AG20443 (cell line): ENCODE data around the gene HHEX.
"Not testable (repeated sequence)": the region's sequence is repeated elsewhere in the genome, so short reads cannot be mapped to it uniquely, and the experiment has no call there.

Experiments
- DNase-seq: peaks from one replicate; pipeline ENCODE4 v3.0.0; 2012; ENCODE audit warnings: low spot score, mixed read lengths

Gene HHEX

DNA sequence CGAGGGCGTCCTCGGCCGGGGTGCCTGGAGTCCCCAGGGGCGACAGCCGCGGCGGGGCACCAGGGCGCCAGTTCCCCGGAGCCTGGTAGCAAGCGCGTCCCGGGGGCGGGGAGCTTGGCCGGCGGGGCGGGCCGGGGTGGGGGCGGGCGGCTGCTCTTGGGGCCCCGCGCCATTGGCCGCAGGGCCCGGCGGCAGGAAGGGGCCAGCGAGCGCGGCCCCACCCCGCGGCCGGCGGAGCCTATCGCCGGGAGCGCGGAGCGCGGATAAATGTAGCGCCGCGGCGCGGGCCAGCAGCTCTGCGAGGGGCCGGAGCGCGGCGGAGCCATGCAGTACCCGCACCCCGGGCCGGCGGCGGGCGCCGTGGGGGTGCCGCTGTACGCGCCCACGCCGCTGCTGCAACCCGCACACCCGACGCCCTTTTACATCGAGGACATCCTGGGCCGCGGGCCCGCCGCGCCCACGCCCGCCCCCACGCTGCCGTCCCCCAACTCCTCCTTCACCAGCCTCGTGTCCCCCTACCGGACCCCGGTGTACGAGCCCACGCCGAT, at the start of gene HHEX:
HHEX (plus strand) TSS at position 293 of the 548 bp plus-strand sequence; CDS start at position 325, 32 bp downstream.
- peak; percentile 80 for DNase-seq

DNA sequence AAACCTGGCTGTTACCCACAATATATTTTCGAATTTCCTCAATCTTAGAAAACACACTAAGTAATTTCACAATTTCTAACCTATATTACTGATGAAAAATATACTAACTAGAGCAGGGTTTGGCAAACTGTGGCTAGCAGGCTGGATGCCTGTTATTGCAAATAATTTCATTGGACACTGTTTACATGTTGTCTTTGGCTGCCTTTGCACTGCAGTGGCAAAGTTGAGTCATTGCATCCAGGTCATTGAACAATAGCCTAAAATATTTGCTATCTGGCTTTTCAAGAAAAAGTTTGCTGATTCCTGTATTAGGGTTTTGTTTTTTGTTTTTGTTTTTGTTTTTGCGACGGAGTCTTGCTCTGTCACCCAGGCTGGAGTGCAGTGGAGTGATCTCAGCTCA, 49.6 kb upstream of the HHEX start:
- DNase-seq = peak; percentile 65

DNA sequence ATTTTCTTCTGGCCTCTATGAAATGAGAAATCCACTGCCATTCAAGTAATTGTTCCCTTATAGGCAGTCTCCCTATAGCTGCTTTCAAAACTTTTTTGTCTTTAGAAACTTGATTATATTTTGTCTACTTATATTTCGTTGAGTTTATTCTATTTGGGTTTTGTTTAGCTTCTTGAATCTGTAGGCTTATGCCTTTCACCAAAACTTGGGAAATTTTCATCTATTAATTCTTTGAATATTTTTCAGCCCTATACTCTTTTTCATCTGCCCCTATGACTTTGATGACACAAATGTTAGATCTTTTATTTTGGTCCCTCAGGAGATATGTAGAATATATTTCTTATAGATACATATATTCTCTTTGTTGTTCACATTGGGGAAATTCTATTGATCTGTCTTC, 48.3 kb upstream of the HHEX start:
- no peak for DNase-seq

DNA sequence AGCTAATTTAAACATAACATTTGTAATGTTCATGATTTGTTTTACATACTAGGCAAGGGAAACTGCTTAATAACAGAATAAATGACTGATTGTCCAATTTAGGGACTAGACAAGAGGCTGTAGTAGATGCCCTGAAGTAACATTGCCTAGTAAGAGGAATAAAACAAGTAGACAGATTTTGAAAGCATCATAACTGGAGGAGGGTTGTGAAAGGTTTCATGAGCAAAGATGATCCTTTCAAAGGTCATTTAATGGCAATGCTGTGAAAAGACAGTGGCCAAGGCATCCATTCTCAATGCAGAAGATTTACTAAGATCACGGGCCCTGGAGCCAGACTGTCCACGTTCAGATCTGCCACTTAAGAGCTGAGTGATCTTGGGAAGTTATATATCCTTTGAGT, 44.8 kb upstream of the HHEX start:
- no peak for DNase-seq

DNA sequence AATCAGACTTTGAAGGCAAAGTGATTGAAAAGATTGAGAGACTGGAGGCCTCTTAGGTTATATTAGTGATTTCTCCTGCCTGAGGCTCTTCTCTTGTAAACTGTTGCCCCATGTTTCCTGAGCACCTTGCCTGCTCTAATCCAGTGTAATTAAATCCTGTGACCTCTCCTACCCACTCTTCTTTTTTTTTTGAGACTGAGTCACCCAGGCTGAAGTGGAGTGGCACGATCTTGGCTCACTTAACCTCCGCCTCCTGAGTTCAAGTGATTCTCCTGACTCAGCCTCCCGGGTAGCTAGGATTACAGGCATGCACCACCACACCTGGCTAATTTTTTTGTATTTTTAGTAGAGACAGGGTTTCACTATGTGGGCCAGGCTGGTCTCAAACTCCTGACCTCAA, 38.9 kb upstream of the HHEX start:
- not testable (repeated sequence) for DNase-seq

DNA sequence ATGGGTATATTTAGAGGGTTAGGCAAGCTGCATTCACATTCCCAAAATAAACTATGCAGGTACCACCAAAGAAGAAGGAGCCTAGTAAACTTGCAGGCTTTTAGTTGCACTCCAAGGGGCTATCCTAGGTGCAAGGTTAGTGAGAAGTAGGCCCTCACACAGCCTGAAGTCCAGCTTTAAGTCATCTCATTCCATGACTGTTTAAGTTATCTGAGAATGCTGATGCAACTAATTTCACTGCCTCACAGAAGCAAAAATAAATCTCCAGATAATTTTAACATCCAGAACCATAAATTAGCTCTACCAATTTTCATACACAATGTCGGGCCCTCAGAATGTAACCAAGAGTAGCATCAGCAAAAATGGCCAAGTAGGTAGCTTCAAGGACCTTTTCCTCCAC, 34.3 kb upstream of the HHEX start:
- DNase-seq = no peak

DNA sequence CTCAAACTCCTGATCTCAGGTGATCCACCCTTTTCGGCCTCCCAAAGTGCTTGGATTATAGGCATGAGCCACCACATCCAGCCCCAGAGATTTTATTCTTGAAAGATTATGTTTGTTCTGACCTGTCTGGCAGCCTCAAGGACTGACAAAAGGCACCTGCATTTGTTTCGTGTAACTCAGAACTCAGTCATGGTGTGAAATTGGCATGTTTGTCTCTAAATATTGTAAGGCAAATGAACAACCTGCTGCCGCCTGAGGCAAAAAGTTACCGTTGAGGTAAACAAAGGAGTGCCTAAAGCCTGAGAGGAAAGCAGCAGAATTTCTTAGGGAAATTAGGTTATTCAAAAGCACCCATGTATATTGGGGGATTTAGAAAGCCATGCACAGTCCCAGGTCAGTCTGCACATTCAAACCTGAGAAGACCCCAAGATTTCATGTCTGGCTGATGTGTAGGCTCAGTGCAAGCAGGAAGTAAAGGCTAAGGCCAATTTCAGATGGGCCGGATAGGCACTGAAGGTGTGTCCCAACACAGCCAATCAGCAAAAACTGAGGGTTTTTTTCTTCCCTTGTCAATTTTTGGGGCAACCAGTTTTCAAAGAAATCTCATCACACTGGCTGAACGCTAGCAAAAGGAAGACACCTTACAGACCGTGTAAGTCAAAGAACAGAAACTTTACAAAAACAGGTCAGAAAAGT, 33.3 kb upstream of the HHEX start:
- no peak for DNase-seq

DNA sequence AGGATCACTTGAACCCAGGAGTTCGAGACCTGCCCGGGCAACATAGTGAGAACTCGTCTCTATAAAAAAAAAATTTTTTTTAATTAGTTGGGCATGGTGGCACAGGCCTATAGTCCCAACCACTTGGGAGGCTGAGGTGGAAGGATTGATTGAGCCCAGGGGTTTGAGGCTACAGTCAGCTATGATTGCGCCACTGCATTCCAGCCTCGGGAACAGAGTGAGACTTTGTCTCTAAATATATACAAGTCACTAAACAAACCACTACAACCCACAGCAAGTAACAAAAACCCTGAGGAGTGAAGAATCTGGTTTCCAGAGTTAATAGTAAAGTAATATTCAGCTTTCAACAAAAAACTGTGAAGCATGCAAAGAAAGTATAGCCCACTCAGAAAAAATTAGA, 32.7 kb upstream of the HHEX start:
- no peak for DNase-seq

DNA sequence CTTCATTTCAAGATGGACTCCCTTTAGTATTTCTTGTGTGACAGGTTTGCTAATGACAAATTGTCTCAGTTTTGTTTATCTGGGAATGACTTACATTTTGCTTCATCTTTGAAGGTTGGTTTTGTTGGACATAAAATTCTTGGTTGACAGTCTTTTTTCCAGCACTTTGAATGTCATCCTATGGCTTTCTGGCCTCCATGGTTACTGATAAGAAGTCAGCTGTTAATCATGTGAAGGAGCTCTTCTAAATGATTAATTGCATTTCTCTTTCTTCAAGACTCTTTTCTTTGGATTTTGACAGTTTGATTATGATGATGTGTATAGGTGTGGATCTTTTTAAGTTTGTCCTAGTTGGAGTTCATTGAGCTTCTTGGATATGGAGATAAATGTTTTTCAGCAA, 26.9 kb upstream of the HHEX start:
- DNase-seq = no peak

DNA sequence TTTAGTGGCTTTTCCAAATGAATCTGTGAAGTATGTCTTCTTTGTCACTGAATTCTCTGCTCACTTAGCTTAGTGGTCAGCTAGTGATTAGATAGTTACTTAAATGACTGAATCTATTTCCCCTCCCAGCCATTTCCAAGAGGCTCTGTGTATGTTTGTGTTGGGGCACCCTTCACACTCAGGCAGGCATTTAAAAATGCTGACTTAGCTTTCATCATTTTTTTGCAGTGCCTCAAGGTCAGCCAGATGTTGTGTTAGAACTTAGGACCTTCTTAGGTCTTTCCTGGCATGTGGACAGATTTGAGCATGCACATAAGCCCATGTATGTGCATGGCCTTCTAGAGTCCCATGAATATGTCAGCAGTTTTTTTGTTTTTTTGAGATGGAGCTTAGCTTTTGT, 25.4 kb upstream of the HHEX start:
- DNase-seq = no peak

DNA sequence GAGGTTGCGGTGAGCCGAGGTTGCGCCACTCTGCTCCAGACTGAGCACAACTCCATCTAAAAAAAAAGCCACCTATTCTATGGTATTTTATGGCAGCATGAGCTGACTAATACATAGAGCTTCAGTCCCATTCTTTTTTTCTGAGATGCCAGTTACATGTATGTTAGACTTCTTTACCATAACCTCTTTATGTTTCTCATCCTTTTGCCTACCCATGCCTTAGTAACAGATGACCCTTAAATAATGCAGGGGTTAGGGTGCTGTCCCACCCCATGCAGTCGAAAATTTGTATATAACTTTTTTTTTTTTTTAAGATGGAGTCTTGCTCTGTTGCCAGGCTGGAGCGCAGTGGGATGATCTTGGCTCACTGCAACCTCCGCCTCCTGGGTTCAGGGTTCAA, 22.7 kb upstream of the HHEX start:
- no peak for DNase-seq

DNA sequence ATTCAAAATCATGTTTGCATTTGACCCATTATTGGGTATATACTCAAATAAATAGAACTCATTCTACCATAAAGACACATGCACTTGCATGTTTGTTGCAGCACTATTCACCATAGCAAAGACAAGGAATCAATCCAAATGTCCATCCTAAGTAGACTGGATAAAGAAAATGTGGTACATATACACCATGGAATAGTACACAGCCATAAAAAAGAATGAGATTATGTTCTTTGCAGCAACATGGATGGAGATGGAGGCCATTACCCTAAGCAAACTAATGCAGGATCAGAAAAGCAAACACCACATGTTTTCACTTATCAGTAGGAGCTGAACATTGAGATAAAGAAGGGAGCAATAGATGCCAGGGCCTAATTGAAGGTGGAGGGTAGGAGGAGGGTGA, 12.0 kb upstream of the HHEX start:
- DNase-seq = no peak

DNA sequence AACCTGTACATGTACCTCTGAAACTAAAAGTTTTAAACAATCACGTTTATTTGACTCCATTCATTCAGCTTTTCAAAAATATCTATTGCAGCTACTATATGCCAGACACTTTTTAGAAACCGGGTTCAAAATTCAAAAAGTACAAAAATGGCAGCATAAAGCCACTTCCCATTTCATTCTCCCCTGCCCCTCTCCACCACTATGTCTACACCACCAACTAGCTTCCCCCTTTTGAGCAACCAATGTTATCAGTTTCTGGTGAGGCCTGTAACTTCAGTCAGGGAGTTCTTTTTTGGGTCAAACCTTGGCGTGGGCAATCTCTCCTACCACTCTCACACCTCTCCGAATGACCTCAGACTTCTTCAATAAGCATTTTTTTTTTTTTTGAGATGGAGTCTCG, 11.5 kb upstream of the HHEX start:
- no peak for DNase-seq

DNA sequence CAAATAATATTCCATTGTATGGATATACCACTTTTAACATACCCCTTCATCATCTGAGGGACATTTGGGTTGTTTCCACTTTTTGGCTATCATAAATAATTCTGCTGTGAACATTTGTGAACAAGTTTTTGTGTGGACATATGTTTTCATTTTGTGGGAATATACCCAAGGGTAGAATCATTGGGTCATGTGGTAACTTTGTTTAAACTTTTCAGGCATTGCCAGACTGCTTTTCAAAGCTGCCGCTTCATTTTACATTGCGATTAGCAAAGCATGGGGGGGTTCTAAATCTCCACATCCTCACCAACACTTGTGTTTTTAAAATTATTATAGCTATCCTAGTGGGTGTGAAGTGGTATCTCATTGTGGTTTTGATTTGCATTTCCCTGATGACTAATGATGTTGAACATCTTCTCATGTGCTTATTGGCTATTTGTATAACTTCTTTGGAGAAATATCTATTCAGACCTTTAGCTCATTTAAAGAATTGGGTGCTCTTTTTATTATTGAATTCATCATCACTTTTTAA, 8.4 kb upstream of the HHEX start:
- DNase-seq = no peak

DNA sequence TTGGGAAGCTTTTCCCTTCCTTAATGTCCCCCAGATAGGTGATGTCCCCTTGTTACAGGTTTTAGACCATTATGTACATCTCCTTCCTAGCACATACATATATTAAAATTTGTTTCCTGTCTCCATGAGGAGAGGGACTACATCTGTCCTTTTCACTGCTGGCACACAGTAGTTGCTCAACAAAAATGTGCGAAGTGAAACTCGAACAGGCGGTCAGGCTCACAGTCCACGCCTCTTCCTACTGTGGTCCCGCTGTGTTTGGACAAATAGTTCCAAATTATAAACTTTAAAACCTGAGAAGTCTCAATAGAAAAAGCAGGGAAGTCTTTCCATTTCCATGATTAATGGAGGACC, 1.2 kb upstream of the HHEX start:
- DNase-seq = no peak

DNA sequence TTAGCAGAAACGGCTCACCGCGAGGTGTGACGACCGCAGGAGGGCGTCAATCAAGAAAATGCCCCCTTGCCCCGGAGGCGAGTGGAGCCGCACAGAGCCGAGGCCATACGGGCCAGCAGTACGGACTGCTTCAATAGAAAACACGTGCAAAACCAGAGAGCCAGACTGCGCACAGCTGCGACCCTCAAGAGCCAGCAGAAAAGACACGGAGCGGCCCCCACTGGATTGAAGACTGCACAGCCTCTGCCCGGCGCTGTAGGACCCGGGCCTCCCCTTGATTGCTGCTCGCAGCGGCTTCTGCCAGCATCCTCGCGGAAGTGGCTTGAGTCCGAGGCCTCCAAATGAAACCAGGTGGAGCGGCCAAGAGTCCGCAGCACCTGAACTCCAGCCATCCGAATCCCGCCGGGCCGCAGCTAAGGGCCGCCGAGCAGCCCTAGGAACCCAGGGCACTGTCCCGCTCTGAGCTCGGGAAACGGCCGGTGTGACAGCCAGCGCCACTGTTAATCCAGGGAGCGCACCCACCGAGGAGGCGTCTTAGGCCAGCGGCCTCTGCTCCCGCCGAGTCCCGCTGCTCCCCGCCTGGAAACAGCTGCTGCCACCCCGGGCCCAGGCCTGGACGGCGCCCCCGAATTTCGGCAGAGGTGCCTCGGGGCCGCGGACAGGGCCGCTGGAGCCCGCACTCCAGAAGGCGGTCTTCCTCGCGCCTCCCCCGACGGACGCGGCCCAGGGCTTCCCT, 660 bp upstream of the HHEX start:
- DNase-seq = peak; percentile 40

DNA sequence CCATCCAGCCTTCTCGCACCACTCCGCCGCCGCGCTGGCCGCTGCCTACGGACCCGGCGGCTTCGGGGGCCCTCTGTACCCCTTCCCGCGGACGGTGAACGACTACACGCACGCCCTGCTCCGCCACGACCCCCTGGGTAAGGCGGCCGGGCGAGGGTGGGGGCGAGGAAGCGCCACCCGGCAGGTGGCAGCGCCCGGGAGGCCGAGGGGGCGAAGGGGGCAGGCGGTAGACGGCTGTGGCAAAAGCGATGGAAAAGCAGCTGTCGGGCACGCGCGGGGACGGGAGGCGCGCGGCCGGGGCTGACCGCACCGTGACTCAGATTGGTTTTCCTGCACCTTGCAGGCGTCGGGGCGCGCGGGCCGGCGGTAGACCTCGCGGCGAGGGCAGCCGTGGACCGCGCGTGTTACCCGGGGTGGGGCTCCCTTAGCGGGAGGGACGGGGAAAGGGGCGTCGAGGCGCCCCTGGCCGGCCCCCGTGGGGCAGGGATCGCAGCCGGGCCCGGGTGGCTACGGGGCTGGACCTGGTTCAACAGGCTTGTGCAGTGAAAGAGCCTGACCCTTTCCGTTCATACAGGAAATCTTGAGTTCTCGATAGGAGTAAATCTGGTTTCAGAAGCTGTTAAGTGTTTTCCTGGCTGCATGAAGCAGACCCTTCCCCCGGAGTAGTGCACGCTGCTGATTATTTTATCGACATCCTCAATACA, 608 bp downstream of the HHEX start:
- DNase-seq = peak; percentile 55

DNA sequence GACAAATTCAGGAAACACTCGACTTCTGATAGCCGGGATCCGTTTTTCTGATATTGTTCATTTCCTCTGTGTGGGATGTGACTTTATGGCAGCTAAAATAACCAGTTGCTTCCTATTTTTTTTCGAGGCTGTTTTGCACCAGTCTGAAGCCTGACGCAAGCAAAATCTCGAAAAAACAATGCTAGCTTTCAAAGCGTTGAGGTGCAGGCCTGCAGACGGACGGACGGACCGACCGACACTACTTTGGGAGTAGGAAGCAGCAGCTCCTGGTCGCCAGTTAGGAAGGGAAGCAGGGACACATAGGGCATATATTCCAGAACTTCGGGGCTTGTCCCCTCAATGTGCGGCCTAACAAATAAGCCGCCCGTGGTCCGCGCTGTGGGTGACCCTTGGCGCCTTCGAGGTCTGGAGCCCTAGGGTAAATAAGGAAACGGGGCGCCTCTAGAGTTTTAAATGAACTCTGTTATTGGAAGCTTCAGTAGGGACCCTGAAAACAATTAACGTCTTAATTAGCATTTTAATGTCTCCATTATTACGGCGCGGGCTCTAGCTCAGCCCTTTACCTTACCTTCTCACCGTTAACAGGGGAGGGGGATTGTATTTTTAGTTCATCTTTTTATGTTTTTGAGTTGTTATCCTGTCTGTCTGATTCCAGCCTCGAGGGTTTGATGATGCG, 1.3 kb downstream of the HHEX start:
- DNase-seq = no peak

DNA sequence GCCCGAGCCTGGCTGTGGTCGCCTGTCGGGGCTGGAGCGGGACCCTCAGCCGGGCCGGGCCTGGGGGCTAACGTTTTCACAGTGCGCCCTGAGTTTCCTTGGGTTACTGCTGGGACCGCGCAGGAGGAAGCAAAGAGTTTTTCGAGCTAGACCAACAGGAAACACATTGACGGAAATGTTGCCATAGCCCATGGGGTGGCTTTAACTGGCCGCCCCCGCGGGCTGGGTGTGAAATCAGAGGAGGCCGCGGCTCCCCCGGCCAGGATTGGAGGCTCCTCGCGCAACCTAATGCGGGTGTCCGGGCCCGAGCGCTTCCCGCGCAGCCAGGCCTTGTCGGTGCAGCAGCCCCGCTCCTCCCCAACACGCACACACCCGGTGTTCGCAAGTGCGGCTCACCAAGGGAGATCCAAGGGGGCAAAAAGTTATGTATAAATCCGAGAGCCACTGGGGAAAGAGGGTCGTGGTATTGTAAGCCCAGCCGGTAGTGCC, 1.9 kb downstream of the HHEX start:
- no peak for DNase-seq

DNA sequence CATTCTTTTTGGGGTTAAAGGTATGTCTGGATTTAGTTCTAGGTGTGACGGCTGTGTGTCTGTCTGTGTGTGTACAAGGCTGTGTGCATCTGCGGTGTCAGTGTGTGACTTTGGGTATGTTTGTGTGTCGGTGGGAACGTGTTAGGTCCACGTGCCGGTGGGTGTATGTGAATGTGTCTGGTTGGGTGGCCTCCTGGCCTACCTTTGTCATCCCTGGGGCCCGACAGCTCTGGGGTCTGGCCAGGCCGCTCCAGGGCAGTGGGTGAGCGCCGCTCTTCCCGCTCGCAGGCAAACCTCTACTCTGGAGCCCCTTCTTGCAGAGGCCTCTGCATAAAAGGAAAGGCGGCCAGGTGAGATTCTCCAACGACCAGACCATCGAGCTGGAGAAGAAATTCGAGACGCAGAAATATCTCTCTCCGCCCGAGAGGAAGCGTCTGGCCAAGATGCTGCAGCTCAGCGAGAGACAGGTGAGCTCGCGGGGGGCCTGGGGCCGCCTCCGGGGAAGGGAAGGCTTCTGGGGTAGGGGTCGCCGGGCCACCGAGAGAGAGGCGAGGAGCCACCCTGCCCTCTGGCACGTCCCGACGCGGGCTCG, 2.4 kb downstream of the HHEX start:
- DNase-seq = no peak

DNA sequence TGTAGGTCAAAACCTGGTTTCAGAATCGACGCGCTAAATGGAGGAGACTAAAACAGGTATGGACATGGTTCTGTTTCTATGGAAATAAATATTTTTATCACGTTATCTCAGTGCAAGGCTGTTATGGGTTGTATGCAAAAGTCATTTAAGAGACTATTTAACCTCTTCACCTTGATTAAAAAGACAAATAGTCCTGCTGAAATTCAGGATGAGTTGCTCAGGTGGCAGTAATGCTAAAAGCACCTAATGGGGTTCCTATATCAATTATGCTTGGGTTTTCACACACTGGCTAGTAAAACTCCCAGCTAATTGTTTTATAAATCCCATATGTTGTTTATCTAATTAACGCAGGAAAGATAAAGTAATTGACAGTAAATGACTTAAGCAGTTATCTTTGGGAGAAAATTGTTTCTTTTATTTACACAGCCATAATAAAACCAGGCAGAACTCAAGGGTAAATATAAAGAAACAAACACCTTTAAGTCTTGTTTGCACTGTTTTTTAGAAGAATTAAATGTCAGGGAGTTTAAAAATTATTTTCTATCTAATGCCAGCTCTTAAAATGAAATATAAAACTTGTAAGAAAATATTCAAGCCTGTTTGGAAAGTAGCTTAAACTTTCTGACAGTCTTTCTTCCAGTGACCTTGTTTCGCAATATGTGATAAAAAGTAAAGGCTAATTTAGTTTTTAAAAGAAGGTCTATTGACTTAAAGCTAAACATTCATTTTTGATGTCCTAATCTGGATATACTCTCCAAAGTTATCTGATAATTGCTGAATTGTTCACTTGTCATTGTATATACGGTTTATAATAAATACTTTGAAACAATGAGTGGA, 3.2 kb downstream of the HHEX start:
- DNase-seq = no peak
